Breast epithelium (tissue), 3 donors: Measurements from ENCODE around the gene PSMC4.

Experiments
- POLR2A ChIP-seq: fragments of 450-650 bp; IDR thresholded peaks from one replicate; pipeline ENCODE4 v1.6.1; 2016; ENCODE audit warnings: antibody characterized with exemption, mild to moderate bottlenecking, moderate library complexity
- POLR2AphosphoS5 ChIP-seq, 3 donors: sonication (generic); formaldehyde crosslinking; IDR thresholded peaks; one replicate each; pipeline ENCODE4 v1.6.1; 2017; ENCODE audit warnings: antibody characterized with exemption in 3 of 3

DNA sequence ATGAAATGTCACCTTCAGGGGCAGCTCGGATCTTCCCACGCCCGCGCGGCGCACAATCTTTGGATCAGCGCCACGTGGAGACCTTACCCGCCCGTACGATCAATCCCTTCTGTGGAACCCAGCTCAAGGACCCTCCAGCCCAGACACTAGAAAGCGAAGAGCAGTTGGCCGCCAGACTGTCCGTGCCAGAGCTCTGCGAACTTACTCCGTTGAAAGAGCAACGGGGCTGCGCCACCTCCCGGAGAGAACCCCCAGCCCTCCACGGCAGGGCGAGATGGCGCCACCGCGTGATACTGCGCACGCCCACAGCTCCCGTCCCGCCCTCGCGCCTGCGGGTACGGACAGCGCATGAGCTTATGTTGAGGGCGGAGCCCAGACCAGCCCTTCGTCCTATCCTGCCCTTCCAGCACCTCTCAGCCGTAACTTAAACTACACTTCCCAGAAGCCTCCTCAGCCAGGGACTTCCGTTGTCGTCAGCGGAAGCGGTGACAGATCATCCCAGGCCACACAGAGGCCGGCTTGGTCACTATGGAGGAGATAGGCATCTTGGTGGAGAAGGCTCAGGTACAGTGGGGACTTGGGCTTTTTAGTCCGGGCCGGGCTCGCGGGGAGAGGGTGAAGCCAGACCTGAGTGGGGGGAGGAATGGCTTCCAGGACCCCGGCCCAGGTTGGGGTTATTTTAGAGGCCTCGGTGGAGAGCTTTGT, at the start of gene PSMC4:
- peak; percentile 60 for TF ChIP-seq POLR2A
- TF ChIP-seq POLR2AphosphoS5 (IDR thresholded peaks at IDR 0.05), result peak; percentile 93 to 96 (median 94)
